ENCODE measurements around the gene C12orf57.
A peak's percentile ranks its signal among the peaks of the same experiment; 100 is the strongest.

- TF ChIP-seq POLR2AphosphoS5 (IDR thresholded peaks at IDR 0.05) (peak in 2 of 3 donors; percentile 36 to 57), CTCF (IDR thresholded peaks at IDR 0.05) (no peak), POLR2A (IDR thresholded peaks at IDR 0.05) (no peak), EP300 (IDR thresholded peaks at IDR 0.05) (no peak)
Measured at GRCh38 chr12:6981152-6982052, 37.6 kb downstream of the C12orf57 start.
